NCI-H524 (cell line): ENCODE measurements around the gene DIS3L2.
"Not testable (repeated sequence)": the region's sequence is repeated elsewhere in the genome, so short reads cannot be mapped to it uniquely, and the experiment has no call there.

Source experiments
- DNase-seq, 2 experiments: peaks; one replicate each; lab custom pipeline; 2025; lab: John Stamatoyannopoulos, UW

DIS3L2 gene

GRCh38 chr2:232320443-232320803, 358.9 kb downstream of the DIS3L2 start:
- DNase-seq: no peak

- DNase-seq: no peak
Measured at GRCh38 chr2:232321156-232321816, 359.8 kb downstream of the DIS3L2 start.

GRCh38 chr2:232321817-232322559, 360.5 kb downstream of the DIS3L2 start:
- DNase-seq: no peak

- no peak for DNase-seq
Measured at GRCh38 chr2:232322560-232323327, 361.2 kb downstream of the DIS3L2 start.

- no peak for DNase-seq
Measured at GRCh38 chr2:232323328-232323650, 361.8 kb downstream of the DIS3L2 start.

GRCh38 chr2:232323967-232324366, 362.5 kb downstream of the DIS3L2 start:
- DNase-seq: not testable (repeated sequence)

GRCh38 chr2:232324778-232325177, 363.3 kb downstream of the DIS3L2 start:
- DNase-seq: no peak

- DNase-seq: peak in 1 of 2 experiments; percentile 55
Measured at GRCh38 chr2:232325324-232326273, 364.1 kb downstream of the DIS3L2 start.

- DNase-seq: not testable (repeated sequence)
Measured at GRCh38 chr2:232326274-232327104, 365.0 kb downstream of the DIS3L2 start.

- peak; percentile 41 to 65 for DNase-seq
Measured at GRCh38 chr2:232327105-232328031, 365.9 kb downstream of the DIS3L2 start.

GRCh38 chr2:232328032-232328422, 366.5 kb downstream of the DIS3L2 start:
- peak; percentile 18 to 27 for DNase-seq

GRCh38 chr2:232328516-232329460, 367.3 kb downstream of the DIS3L2 start:
- no peak for DNase-seq

- DNase-seq: no peak
Measured at GRCh38 chr2:232329716-232330067, 368.2 kb downstream of the DIS3L2 start.

GRCh38 chr2:232330068-232330999, 368.8 kb downstream of the DIS3L2 start:
- no peak for DNase-seq

- not testable (repeated sequence) for DNase-seq
Measured at GRCh38 chr2:232331061-232331460, 369.5 kb downstream of the DIS3L2 start.

GRCh38 chr2:232331641-232332040, 370.1 kb downstream of the DIS3L2 start:
- not testable (repeated sequence) for DNase-seq

- DNase-seq: not testable (repeated sequence)
Measured at GRCh38 chr2:232332244-232332939, 370.9 kb downstream of the DIS3L2 start.
